Left hindlimb (tissue), 1 donor: ENCODE measurements around the gene ZNF91.
"Not testable (repeated sequence)": the region's sequence is repeated elsewhere in the genome, so short reads cannot be mapped to it uniquely, and the experiment has no call there.

Experiments
- DNase-seq: peaks from one replicate; pipeline ENCODE4 v3.0.0-alpha.2; 2018

The ZNF91 gene

DNA sequence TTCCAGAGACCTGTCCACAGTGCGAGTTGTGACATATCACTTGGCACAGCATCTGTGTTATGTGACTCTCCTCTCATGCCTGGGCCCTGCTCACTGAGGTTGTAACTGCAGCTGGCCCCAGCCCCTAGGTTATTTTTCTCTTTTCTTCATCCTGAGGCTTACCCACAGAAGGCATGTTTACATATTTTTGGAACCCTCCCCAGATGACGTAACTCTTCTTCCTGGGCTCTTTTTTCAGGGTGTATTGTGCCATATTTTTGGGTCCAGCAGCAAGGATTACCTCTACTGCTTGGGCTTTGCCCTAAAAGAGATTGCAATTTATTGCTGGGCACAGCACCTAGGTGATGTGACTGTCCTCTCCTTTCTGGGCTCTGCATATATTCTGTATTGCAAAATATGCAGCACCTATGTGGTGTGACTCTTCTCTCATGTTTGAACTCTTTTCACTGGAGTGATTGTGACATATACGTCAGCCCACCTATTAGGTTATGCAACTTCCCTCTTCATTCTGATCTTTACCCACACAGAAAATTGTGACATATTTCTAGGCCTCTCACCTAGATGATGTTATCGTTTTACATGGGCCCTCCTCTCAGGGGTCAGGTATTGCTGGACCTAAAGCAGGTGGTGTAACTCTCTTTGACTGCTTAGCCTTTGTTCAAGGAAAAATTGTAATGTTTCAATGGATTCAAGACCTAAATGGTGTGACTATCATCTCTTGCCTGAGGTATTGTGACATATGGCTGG, 80.6 kb downstream of the ZNF91 start:
- DNase-seq = no peak

GRCh38 chr19:23313196-23313595, 82.1 kb downstream of the ZNF91 start:
- DNase-seq = no peak

DNA sequence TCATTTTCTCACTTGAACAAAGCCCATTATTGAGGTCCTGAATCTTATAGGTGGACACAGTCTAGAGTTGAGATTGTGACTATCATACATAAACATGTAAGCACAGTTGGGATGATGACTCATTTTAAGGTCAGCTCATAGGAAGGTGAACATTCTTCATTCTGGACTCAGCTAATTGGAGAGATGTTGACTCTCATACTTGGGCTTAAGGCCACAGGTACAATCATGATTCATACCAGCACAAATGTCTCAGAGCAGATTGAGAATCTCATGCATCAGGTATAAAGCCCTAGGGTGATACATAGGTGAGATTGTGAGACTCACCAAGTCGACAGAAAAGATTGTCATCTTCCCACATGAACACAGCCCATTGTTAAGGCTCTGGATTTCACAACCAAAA, 82.8 kb downstream of the ZNF91 start:
- no peak for DNase-seq

DNA sequence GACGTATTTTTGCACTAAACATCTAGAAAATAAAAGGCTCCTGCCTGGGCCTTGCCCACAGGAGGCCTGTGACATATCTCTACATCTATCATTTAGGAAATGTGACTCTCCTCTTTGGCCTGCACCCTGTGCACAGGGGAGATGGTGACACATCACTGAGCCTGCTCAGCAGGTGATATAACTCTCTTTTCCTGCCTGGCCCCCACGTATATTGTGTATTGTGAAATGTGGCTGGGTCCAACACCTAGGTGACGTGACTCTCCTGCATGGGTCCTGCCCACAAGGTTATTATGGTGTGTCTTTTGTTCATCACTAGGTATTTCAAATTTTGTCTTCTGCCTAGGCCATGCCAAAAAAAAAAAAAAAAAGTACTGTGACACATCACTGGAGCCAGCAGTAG, 83.7 kb downstream of the ZNF91 start:
- DNase-seq = no peak

DNA sequence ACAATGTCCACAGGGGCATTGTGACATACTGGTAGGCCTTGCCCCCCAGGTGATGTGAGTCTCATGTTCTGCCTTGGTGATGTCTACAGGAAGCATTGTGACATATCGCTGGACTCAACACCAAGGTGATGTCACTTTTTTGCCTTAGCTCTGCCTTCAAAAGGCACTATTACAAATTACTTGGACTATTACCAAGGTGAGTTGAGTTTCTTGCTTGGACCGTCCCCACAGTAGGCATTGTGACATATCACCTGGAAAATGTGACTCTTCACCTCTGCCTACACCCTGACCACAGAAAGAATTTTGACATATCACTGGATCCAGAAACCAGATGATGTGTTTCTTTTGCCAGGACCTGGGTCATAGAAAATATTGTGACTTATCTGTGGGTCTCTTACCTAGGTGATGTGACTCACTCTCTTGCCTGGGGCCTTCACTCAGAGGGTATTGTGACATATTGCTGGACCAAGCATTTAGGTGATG, 84.5 kb downstream of the ZNF91 start:
- no peak for DNase-seq

DNA sequence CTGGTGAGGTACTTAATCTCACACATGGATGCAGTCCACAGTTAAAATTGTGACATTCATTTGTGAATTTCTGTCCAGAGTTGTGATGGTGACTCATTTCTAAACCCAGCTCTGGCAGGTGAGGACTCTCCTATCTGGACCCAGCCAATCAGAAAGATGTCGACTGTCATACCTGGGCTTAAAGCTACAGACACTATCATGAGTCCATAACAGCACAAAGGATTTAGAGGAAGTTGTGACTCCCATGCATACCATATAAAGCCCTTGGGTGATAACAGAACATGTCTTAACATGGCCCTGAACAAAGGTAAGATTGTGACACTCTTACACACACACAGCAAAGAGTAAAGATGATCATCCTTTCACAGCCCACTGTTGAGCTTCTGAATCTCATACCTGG, 85.3 kb downstream of the ZNF91 start:
- no peak for DNase-seq

- no peak for DNase-seq
Observed at GRCh38 chr19:23305555-23305954, 89.7 kb downstream of the ZNF91 start.

DNA sequence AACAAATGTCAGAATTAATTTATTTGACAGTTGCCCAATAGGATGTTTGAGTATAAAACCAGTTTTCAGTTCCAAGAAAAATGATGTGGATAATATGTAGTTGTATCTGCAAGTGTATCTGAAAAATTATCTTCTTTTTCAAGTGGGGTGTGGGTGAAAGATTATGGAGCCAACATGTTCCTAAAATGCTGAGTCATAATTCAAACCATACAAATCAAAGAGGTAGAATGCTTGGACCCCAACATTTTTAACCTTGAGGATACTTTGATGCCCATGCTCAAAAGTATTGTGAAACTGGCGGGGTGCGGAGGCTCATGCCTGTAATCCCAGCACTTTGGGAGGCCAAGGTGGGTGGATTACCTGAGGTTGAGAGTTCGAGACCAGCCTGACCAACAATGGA, 91.0 kb downstream of the ZNF91 start:
- DNase-seq = no peak

- DNase-seq = no peak
Observed at GRCh38 chr19:23294141-23294540, 101.1 kb downstream of the ZNF91 start.

GRCh38 chr19:23289966-23290365, 105.3 kb downstream of the ZNF91 start:
- DNase-seq = not testable (repeated sequence)
